IMR-90 (cell line): ENCODE measurements around the gene CDKL5. TPM values are rescaled to one million over a fixed set of nuclear protein-coding genes. Genes with fewer than 3 reads are reported as not detected.

Experiments
- ATAC-seq: fragments of 200-7000 bp; cut with Tn5 transposase; 2 replicates; pipeline ENCODE4 v1.9.1; 2020; ENCODE audit warnings: low read depth, mild to moderate bottlenecking, moderate library complexity
- BruUV-seq: library from RNA; stranded (reverse); fragments of 400-500 nt; replicated peaks from 2 replicates; lab custom pipeline; 2021; lab: Mats Ljungman, UMichigan
- CTCF ChIA-PET: fragments of 300-600 bp; formaldehyde crosslinking; extraction: SDS; loops from one replicate; lab custom pipeline; 2021; ENCODE audit warnings: antibody characterized with exemption; lab: Yijun Ruan, JAX
- POLR2A ChIA-PET: fragments of 300-600 bp; sonication (Branson Sonifier 250); formaldehyde crosslinking; loops from one replicate; lab custom pipeline; 2022; ENCODE audit warnings: antibody characterized with exemption; ENCODE audit not compliant: unreplicated experiment; lab: Charles Lee
- DNase-seq: peaks from one replicate; pipeline ENCODE4 v3.0.0; 2013
- H2AFZ ChIP-seq: replicated peaks from 2 replicates; pipeline ENCODE3; 2013; ENCODE audit warnings: low read length, mild to moderate bottlenecking; ENCODE audit not compliant: poor library complexity
- H2AK5ac ChIP-seq: 2 replicates; pipeline ENCODE4 v1.6.1; 2013; ENCODE audit warnings: low read depth, low read length, inconsistent platforms
- H2AK9ac ChIP-seq: replicated peaks from 2 replicates; pipeline ENCODE3; 2013; ENCODE audit warnings: mild to moderate bottlenecking, low read depth, low read length, moderate library complexity; ENCODE audit not compliant: poor library complexity
- H2BK120ac ChIP-seq: 2 replicates; pipeline ENCODE4 v1.6.1; 2013; ENCODE audit warnings: low read depth, low read length, inconsistent platforms
- H2BK15ac ChIP-seq: 3 replicates; pipeline ENCODE4 v1.6.1; 2013; ENCODE audit warnings: low read depth, low read length, inconsistent platforms
- H2BK20ac ChIP-seq: 2 replicates; pipeline ENCODE4 v1.6.1; 2013; ENCODE audit warnings: low read depth, mild to moderate bottlenecking, inconsistent platforms, low read length, moderate library complexity
- H2BK5ac ChIP-seq: 2 replicates; pipeline ENCODE4 v1.6.1; 2013; ENCODE audit warnings: mild to moderate bottlenecking, low read depth, low read length, inconsistent platforms; ENCODE audit not compliant: poor library complexity, severe bottlenecking
- H3K14ac ChIP-seq: replicated peaks from 2 replicates; pipeline ENCODE4 v1.6.1; 2013; ENCODE audit warnings: low read depth, low read length, inconsistent platforms
- H3K18ac ChIP-seq: 2 replicates; pipeline ENCODE4 v1.6.1; 2013; ENCODE audit warnings: low read depth, low read length, control low read depth
- H3K23ac ChIP-seq: 2 replicates; pipeline ENCODE4 v1.6.1; 2013; ENCODE audit warnings: low read depth, low read length, inconsistent platforms
- H3K27ac ChIP-seq: 2 replicates; pipeline ENCODE4 v1.5.1; 2013; ENCODE audit warnings: mild to moderate bottlenecking, control low read depth, low read length; ENCODE audit not compliant: insufficient read depth
- H3K27me3 ChIP-seq: 2 replicates; pipeline ENCODE4 v1.6.1; 2013; ENCODE audit warnings: low read length; ENCODE audit not compliant: control insufficient read depth, insufficient read depth
- H3K36me3 ChIP-seq: 2 replicates; pipeline ENCODE4 v1.6.1; 2013; ENCODE audit warnings: low read length, mixed read lengths; ENCODE audit not compliant: control insufficient read depth, insufficient read depth
- H3K4ac ChIP-seq: 2 replicates; pipeline ENCODE4 v1.6.1; 2013; ENCODE audit warnings: low read depth, low read length, inconsistent platforms
- H3K4me1 ChIP-seq: 2 replicates; pipeline ENCODE4 v1.6.1; 2013; ENCODE audit warnings: low read length, mixed read lengths; ENCODE audit not compliant: control insufficient read depth, insufficient read depth
- H3K4me2 ChIP-seq: 2 replicates; pipeline ENCODE4 v1.6.1; 2013; ENCODE audit warnings: low read depth, mild to moderate bottlenecking, control low read depth, low read length, moderate library complexity
- H3K4me3 ChIP-seq: 2 replicates; pipeline ENCODE4 v1.5.1; 2013; ENCODE audit warnings: low read depth, mild to moderate bottlenecking, control low read depth, low read length, moderate library complexity; ENCODE audit not compliant: insufficient read depth
- H3K56ac ChIP-seq: 2 replicates; pipeline ENCODE4 v1.6.1; 2013; ENCODE audit warnings: low read length, inconsistent platforms; ENCODE audit not compliant: insufficient read depth; ENCODE audit errors: extremely low read depth
- H3K79me1 ChIP-seq, 2 experiments: 2 replicates each; pipeline ENCODE4 v1.6.1; 2013; ENCODE audit warnings: low read length in 2 of 2, inconsistent platforms in 1 of 2, low read depth in 1 of 2
- H3K9ac ChIP-seq: 2 replicates; pipeline ENCODE4 v1.6.1; 2013; ENCODE audit warnings: low read depth, low read length, control low read depth
- H3K9me1 ChIP-seq: 2 replicates; pipeline ENCODE4 v1.6.1; 2013; ENCODE audit warnings: low read length, inconsistent platforms; ENCODE audit not compliant: insufficient read depth
- H3K9me3 ChIP-seq: 2 replicates; pipeline ENCODE4 v1.6.1; 2013; ENCODE audit warnings: low read length; ENCODE audit not compliant: control insufficient read depth, insufficient read depth
- H4K20me1 ChIP-seq: 2 replicates; pipeline ENCODE4 v1.6.1; 2013; ENCODE audit warnings: low read length, inconsistent platforms; ENCODE audit not compliant: insufficient read depth
- H4K5ac ChIP-seq: 2 replicates; pipeline ENCODE4 v1.6.1; 2013; ENCODE audit warnings: mild to moderate bottlenecking, low read depth, low read length, control low read depth
- H4K8ac ChIP-seq, 2 experiments: 2 replicates each; pipeline ENCODE4 v1.6.1; 2013; ENCODE audit warnings: low read depth in 2 of 2, low read length in 2 of 2, control low read depth in 1 of 2, inconsistent platforms in 1 of 2
- H4K91ac ChIP-seq: 2 replicates; pipeline ENCODE4 v1.6.1; 2013; ENCODE audit warnings: low read depth, low read length, inconsistent platforms; ENCODE audit not compliant: insufficient read depth
- CHD1 ChIP-seq: IDR thresholded peaks from 2 replicates; pipeline ENCODE4 v1.6.1; 2012; ENCODE audit warnings: low read depth, low read length, improper control_type of control experiment
- MAFK ChIP-seq: IDR thresholded peaks from 2 replicates; pipeline ENCODE4 v1.6.1; 2012; ENCODE audit warnings: low read depth, low read length, improper control_type of control experiment
- MAZ ChIP-seq: IDR thresholded peaks from 2 replicates; pipeline ENCODE4 v1.6.1; 2012; ENCODE audit warnings: low read depth, mild to moderate bottlenecking, low read length, improper control_type of control experiment, moderate library complexity, borderline replicate concordance
- MXI1 ChIP-seq: IDR thresholded peaks from 2 replicates; pipeline ENCODE4 v1.6.1; 2012; ENCODE audit warnings: low read depth, mild to moderate bottlenecking, low read length, moderate library complexity, borderline replicate concordance
- NFE2L2 ChIP-seq: fragments of 150-350 bp; IDR thresholded peaks from 2 replicates; pipeline ENCODE4 v1.6.1; 2016; ENCODE audit warnings: low read depth, mild to moderate bottlenecking, low read length
- POLR2A ChIP-seq: IDR thresholded peaks from 2 replicates; pipeline ENCODE4 v1.6.1; 2012; ENCODE audit warnings: mild to moderate bottlenecking, low read depth, low read length
- RAD21 ChIP-seq: IDR thresholded peaks from 2 replicates; pipeline ENCODE4 v1.6.1; 2012; ENCODE audit warnings: low read length, improper control_type of control experiment
- RCOR1 ChIP-seq: IDR thresholded peaks from 2 replicates; pipeline ENCODE4 v1.6.1; 2012; ENCODE audit warnings: mild to moderate bottlenecking, low read length, improper control_type of control experiment; ENCODE audit not compliant: insufficient replicate concordance
- SMC3 ChIP-seq: fragments of 150-350 bp; IDR thresholded peaks from 2 replicates; pipeline ENCODE4 v1.6.1; 2016; ENCODE audit warnings: low read depth, mild to moderate bottlenecking, antibody characterized with exemption, low read length, moderate library complexity
- WGBS, 2 experiments: methylation state at CpG; one replicate each; pipeline versions ENCODE4 v1.1.5 to v1.1.7; 2013; ENCODE audit warnings: missing lambda C conversion rate in 2 of 2; ENCODE audit not compliant: insufficient read length in 1 of 2; ENCODE audit errors: extremely low coverage in 2 of 2; 5-methylcytosine and 5-hydroxymethylcytosine counted together
- dilution Hi-C: fragments of 300-500 bp; cut with HindIII; formaldehyde crosslinking; loops from one replicate; pipeline ENCODE4 v1.14.3; 2018; ENCODE audit warnings: low sequenced_read_pairs; ENCODE audit not compliant: unreplicated experiment
- in situ Hi-C: fragments of 300-500 bp; cut with MboI; formaldehyde crosslinking; loops from 3 replicates; pipeline ENCODE4 v1.14.3; 2019; ENCODE audit warnings: low sequenced_read_pairs, inconsistent platforms, mixed read lengths
- intact Hi-C: fragments of 100-400 bp; cut with micrococcal nuclease; formaldehyde crosslinking; loops from 2 replicates; pipeline ENCODE4 v1.10.0; 2022
- polyA plus RNA-seq, 3 experiments: library from polyadenylated mRNA; depleted of rRNA; stranded (reverse); fragments of >200 nt; gene quantifications; 2 replicates each; pipeline ENCODE4 v1.2.3, GENCODE V29; 2012; ENCODE audit warnings: low replicate concordance in 1 of 3
- total RNA-seq: library from RNA; depleted of rRNA; stranded (reverse); fragments of >200 nt; gene quantifications from 2 replicates; pipeline ENCODE4 v1.2.3, GENCODE V29; 2012
- TF ChIP-seq, protein P1 (sequence below): conservative IDR thresholded peaks from 2 replicates; pipeline ENCODE4 v1.5.1; 2012; ENCODE audit warnings: mild to moderate bottlenecking, low read depth, low read length, improper control_type of control experiment
- TF ChIP-seq, protein P2 (sequence below): fragments of 150-350 bp; IDR thresholded peaks from 2 replicates; pipeline ENCODE4 v1.6.1; 2016; ENCODE audit warnings: low read depth, mild to moderate bottlenecking, low read length, moderate library complexity, borderline replicate concordance
- TF ChIP-seq, protein P3 (sequence below): fragments of 150-350 bp; IDR thresholded peaks from 2 replicates; pipeline ENCODE4 v1.6.1; 2017; ENCODE audit warnings: mild to moderate bottlenecking, antibody characterized with exemption, low read length, low read depth

The CDKL5 gene
- total and polyA plus RNA-seq, 2 of the 4 experiments (the other 2 are of a cell fraction) = 3.5 to 9.7 TPM

GRCh38 chrX:18542905-18543304 is 117.5 kb downstream of the CDKL5 start:
- Histone ChIP-seq H3K18ac (no peak overlapping the region), H2BK15ac (no peak overlapping the region), H3K23ac (no peak overlapping the region), H3K9ac (no peak overlapping the region), H3K36me3 (no peaks in the 10 kb centered on the region), H3K4ac (no peak overlapping the region), H2BK5ac (no peak overlapping the region), H3K27ac (no peak overlapping the region), H3K14ac (no peak overlapping the region), H2AFZ (no peak overlapping the region), H2BK20ac (no peak overlapping the region), H3K4me3 (no peak overlapping the region), H4K20me1 (no peaks in the 10 kb centered on the region), H4K91ac (no peak overlapping the region), H3K9me1 (no peaks in the 10 kb centered on the region; the same call in 1 of the 2 replicates), H3K4me1 (no peaks in the 10 kb centered on the region), H2BK120ac (no peak overlapping the region), H3K27me3 (no peaks in the 10 kb centered on the region), H3K4me2 (no peak overlapping the region), H2AK9ac (no peak overlapping the region), H3K56ac (no peak overlapping the region), H4K5ac (no peak overlapping the region), H2AK5ac (no peak overlapping the region), H4K8ac (no peak overlapping the region), H3K9me3 (no peaks in the 10 kb centered on the region), H3K79me1 (0 out of 4 replicates have a peak, but pooled peaks cover 0 to 4% of the 10 kb centered on the region in 2 experiments)
- no TSS peak for BruUV-seq
- no CpG with 5 or more reads among the region's 6 CpGs for WGBS, 2 experiments
- POLR2A ChIA-PET = no interaction called here
- ATAC-seq (no peak), DNase-seq (no peak)
- intact Hi-C loops (no loop called here), dilution Hi-C loops (no loop called here), in situ Hi-C loops (no loop called here)
- CTCF ChIA-PET = no interaction called here
- TF ChIP-seq MAZ (no peak), MAFK (no peak), RCOR1 (no peak), NFE2L2 (no peak), RAD21 (no peak), POLR2A (no peak), MXI1 (no peak), SMC3 (no peak), CHD1 (no peak)
- TF ChIP-seq, protein P1, sequence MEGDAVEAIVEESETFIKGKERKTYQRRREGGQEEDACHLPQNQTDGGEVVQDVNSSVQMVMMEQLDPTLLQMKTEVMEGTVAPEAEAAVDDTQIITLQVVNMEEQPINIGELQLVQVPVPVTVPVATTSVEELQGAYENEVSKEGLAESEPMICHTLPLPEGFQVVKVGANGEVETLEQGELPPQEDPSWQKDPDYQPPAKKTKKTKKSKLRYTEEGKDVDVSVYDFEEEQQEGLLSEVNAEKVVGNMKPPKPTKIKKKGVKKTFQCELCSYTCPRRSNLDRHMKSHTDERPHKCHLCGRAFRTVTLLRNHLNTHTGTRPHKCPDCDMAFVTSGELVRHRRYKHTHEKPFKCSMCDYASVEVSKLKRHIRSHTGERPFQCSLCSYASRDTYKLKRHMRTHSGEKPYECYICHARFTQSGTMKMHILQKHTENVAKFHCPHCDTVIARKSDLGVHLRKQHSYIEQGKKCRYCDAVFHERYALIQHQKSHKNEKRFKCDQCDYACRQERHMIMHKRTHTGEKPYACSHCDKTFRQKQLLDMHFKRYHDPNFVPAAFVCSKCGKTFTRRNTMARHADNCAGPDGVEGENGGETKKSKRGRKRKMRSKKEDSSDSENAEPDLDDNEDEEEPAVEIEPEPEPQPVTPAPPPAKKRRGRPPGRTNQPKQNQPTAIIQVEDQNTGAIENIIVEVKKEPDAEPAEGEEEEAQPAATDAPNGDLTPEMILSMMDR = no peak
- TF ChIP-seq, protein P2, sequence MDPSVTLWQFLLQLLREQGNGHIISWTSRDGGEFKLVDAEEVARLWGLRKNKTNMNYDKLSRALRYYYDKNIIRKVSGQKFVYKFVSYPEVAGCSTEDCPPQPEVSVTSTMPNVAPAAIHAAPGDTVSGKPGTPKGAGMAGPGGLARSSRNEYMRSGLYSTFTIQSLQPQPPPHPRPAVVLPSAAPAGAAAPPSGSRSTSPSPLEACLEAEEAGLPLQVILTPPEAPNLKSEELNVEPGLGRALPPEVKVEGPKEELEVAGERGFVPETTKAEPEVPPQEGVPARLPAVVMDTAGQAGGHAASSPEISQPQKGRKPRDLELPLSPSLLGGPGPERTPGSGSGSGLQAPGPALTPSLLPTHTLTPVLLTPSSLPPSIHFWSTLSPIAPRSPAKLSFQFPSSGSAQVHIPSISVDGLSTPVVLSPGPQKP = no peak
- TF ChIP-seq, protein P3, sequence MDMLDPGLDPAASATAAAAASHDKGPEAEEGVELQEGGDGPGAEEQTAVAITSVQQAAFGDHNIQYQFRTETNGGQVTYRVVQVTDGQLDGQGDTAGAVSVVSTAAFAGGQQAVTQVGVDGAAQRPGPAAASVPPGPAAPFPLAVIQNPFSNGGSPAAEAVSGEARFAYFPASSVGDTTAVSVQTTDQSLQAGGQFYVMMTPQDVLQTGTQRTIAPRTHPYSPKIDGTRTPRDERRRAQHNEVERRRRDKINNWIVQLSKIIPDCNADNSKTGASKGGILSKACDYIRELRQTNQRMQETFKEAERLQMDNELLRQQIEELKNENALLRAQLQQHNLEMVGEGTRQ = no peak
